Measurements from ENCODE around the gene ANTXR2.
A peak's percentile ranks its signal among the peaks of the same experiment; 100 is the strongest.

The ANTXR2 gene

DNA sequence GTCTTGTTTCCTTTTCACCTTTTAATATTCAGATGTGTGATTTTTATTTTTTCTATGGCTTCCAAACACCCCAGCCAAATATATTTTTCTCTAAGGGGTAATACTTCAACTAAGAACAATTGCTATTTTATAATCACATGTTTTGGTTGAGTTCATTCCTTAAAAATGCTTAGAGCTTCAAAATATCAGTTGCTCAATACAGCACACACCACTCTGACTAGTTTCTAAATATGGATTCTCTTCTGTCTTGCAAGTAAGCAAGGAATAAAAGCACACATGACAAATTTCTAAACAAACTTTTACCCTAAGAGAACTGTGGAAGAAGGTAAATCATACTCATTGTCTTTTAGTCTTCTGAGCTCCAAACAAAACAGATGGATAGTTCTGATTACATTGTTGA lies 27.2 kb downstream of the ANTXR2 start:
- H3K4me1 ChIP-seq, result no peaks in the 10 kb centered on the region
- H3K9me3 ChIP-seq (ENCODE audit: control insufficient read depth, low read length), result no peaks in the 10 kb centered on the region
- H3K36me3 ChIP-seq (ENCODE audit: control insufficient read depth, insufficient read depth, low read length), result no peaks in the 10 kb centered on the region
- no peaks in the 10 kb centered on the region for H3K79me2 ChIP-seq
- no peaks in the 10 kb centered on the region for H3K27me3 ChIP-seq (ENCODE audit: control insufficient read depth, insufficient read depth, low read length)
- H2AFZ ChIP-seq, result no peak overlapping the region
- H3K4me3 ChIP-seq (ENCODE audit: low read depth, low read length), result no peak overlapping the region
- H3K4me2 ChIP-seq (ENCODE audit: low read length), result no peak overlapping the region
- TF ChIP-seq, protein P1, sequence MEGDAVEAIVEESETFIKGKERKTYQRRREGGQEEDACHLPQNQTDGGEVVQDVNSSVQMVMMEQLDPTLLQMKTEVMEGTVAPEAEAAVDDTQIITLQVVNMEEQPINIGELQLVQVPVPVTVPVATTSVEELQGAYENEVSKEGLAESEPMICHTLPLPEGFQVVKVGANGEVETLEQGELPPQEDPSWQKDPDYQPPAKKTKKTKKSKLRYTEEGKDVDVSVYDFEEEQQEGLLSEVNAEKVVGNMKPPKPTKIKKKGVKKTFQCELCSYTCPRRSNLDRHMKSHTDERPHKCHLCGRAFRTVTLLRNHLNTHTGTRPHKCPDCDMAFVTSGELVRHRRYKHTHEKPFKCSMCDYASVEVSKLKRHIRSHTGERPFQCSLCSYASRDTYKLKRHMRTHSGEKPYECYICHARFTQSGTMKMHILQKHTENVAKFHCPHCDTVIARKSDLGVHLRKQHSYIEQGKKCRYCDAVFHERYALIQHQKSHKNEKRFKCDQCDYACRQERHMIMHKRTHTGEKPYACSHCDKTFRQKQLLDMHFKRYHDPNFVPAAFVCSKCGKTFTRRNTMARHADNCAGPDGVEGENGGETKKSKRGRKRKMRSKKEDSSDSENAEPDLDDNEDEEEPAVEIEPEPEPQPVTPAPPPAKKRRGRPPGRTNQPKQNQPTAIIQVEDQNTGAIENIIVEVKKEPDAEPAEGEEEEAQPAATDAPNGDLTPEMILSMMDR (IDR thresholded peaks at IDR 0.05), result no peak
- H3K27ac ChIP-seq, result no peak overlapping the region
- no peak overlapping the region for H3K9ac ChIP-seq

GRCh38 chr4:80043541-80043940 lies 29.5 kb downstream of the ANTXR2 start:
- Histone ChIP-seq H3K27me3 (ENCODE audit: control insufficient read depth, insufficient read depth, low read length) (no peaks in the 10 kb centered on the region), H2AFZ (no peak overlapping the region), H3K9ac (no peak overlapping the region), H3K27ac (no peak overlapping the region), H3K4me1 (no peaks in the 10 kb centered on the region), H3K9me3 (ENCODE audit: control insufficient read depth, low read length) (no peaks in the 10 kb centered on the region), H3K4me3 (ENCODE audit: low read depth, low read length) (no peak overlapping the region), H3K4me2 (ENCODE audit: low read length) (no peak overlapping the region), H3K36me3 (ENCODE audit: control insufficient read depth, insufficient read depth, low read length) (no peaks in the 10 kb centered on the region), H3K79me2 (no peaks in the 10 kb centered on the region)
- TF ChIP-seq, protein P1 (IDR thresholded peaks at IDR 0.05), result no peak

GRCh38 chr4:80042821-80043220 lies 30.2 kb downstream of the ANTXR2 start:
- Histone ChIP-seq H3K79me2 (no peaks in the 10 kb centered on the region), H3K27me3 (ENCODE audit: control insufficient read depth, insufficient read depth, low read length) (no peaks in the 10 kb centered on the region), H3K4me1 (no peaks in the 10 kb centered on the region), H3K36me3 (ENCODE audit: control insufficient read depth, insufficient read depth, low read length) (no peaks in the 10 kb centered on the region), H3K4me3 (ENCODE audit: low read depth, low read length) (no peak overlapping the region), H3K4me2 (ENCODE audit: low read length) (no peak overlapping the region), H2AFZ (no peak overlapping the region), H3K27ac (no peak overlapping the region), H3K9ac (no peak overlapping the region), H3K9me3 (ENCODE audit: control insufficient read depth, low read length) (no peaks in the 10 kb centered on the region)
- TF ChIP-seq, protein P1 (IDR thresholded peaks at IDR 0.05), result no peak

- H3K4me2 ChIP-seq (ENCODE audit: low read length), result no peak overlapping the region
- TF ChIP-seq, protein P1 (IDR thresholded peaks at IDR 0.05), result no peak
- H3K9me3 ChIP-seq (ENCODE audit: control insufficient read depth, low read length), result no peaks in the 10 kb centered on the region
- no peaks in the 10 kb centered on the region for H3K27me3 ChIP-seq (ENCODE audit: control insufficient read depth, insufficient read depth, low read length)
- H3K4me3 ChIP-seq (ENCODE audit: low read depth, low read length), result no peak overlapping the region
- no peak overlapping the region for H3K9ac ChIP-seq
- H2AFZ ChIP-seq, result no peak overlapping the region
- no peaks in the 10 kb centered on the region for H3K79me2 ChIP-seq
- H3K27ac ChIP-seq, result no peak overlapping the region
- no peaks in the 10 kb centered on the region for H3K4me1 ChIP-seq
- H3K36me3 ChIP-seq (ENCODE audit: control insufficient read depth, insufficient read depth, low read length), result no peaks in the 10 kb centered on the region
Observed at GRCh38 chr4:80037864-80038263, 35.2 kb downstream of the ANTXR2 start.

GRCh38 chr4:80036949-80037685 lies 35.9 kb downstream of the ANTXR2 start:
- H3K36me3 ChIP-seq (ENCODE audit: control insufficient read depth, insufficient read depth, low read length), result no peaks in the 10 kb centered on the region
- TF ChIP-seq, protein P1 (IDR thresholded peaks at IDR 0.05), result no peak
- no peaks in the 10 kb centered on the region for H3K79me2 ChIP-seq
- H3K27me3 ChIP-seq (ENCODE audit: control insufficient read depth, insufficient read depth, low read length), result no peaks in the 10 kb centered on the region
- H3K27ac ChIP-seq, result peak overlapping the region; percentile 11
- no peak overlapping the region for H2AFZ ChIP-seq
- no peak overlapping the region for H3K9ac ChIP-seq
- H3K4me2 ChIP-seq (ENCODE audit: low read length), result no peak overlapping the region
- no peak overlapping the region for H3K4me3 ChIP-seq (ENCODE audit: low read depth, low read length)
- H3K4me1 ChIP-seq, result no peaks in the 10 kb centered on the region
- no peaks in the 10 kb centered on the region for H3K9me3 ChIP-seq (ENCODE audit: control insufficient read depth, low read length)

Measured in parathyroid adenoma (tissue), 2 donors.